MM.1S (cell line): Measurements from ENCODE around the gene SYTL5.

Experiments used
- DNase-seq: peaks from one replicate; pipeline ENCODE4 v3.0.0-alpha.2; 2015
- H2AFZ ChIP-seq: fragments of 300-600 bp; sonication (generic); 2 replicates; pipeline ENCODE4 v1.6.0; 2016; ENCODE audit warnings: antibody characterized with exemption, low read length
- H3F3A ChIP-seq: fragments of 300-600 bp; sonication (generic); 2 replicates; pipeline ENCODE4 v1.6.1; 2016; ENCODE audit warnings: mild to moderate bottlenecking, antibody characterized with exemption, low read length, moderate library complexity, mixed read lengths; ENCODE audit not compliant: insufficient read depth
- H3K27ac ChIP-seq: fragments of 300-600 bp; sonication (generic); 2 replicates; pipeline ENCODE4 v1.5.1; 2016; ENCODE audit warnings: mild to moderate bottlenecking, low read length
- H3K27me3 ChIP-seq: fragments of 300-600 bp; sonication (generic); replicated peaks from 2 replicates; pipeline ENCODE4 v1.6.0; 2016; ENCODE audit warnings: low read length; ENCODE audit not compliant: insufficient read depth
- H3K36me3 ChIP-seq: fragments of 300-600 bp; sonication (generic); replicated peaks from 2 replicates; pipeline ENCODE4 v1.6.1; 2016; ENCODE audit warnings: mild to moderate bottlenecking, low read length, mixed read lengths; ENCODE audit not compliant: insufficient read depth
- H3K4me1 ChIP-seq: fragments of 300-600 bp; sonication (generic); 2 replicates; pipeline ENCODE4 v1.6.1; 2016; ENCODE audit warnings: low read length, mixed read lengths
- H3K4me2 ChIP-seq: fragments of 300-600 bp; sonication (generic); 2 replicates; pipeline ENCODE4 v1.6.0; 2016; ENCODE audit warnings: low read depth, low read length
- H3K4me3 ChIP-seq: fragments of 300-600 bp; sonication (generic); 2 replicates; pipeline ENCODE4 v1.5.1; 2016; ENCODE audit warnings: low read length, mixed read lengths
- H3K79me2 ChIP-seq: fragments of 300-600 bp; sonication (generic); 2 replicates; pipeline ENCODE4 v1.6.1; 2016; ENCODE audit warnings: mixed run types, low read length, mixed read lengths
- H3K9ac ChIP-seq: fragments of 300-600 bp; sonication (generic); 2 replicates; pipeline ENCODE4 v1.6.1; 2016; ENCODE audit warnings: low read length, mixed read lengths
- H3K9me2 ChIP-seq: fragments of 300-600 bp; sonication (generic); replicated peaks from 2 replicates; pipeline ENCODE4 v1.6.1; 2016; ENCODE audit warnings: mild to moderate bottlenecking, low read length, mixed read lengths; ENCODE audit not compliant: insufficient read depth
- H3K9me3 ChIP-seq: fragments of 300-600 bp; sonication (generic); replicated peaks from 2 replicates; pipeline ENCODE4 v1.6.1; 2016; ENCODE audit warnings: mild to moderate bottlenecking, low read length, mixed read lengths; ENCODE audit not compliant: insufficient read depth
- H4K20me1 ChIP-seq: fragments of 300-600 bp; sonication (generic); 2 replicates; pipeline ENCODE4 v1.6.1; 2016; ENCODE audit warnings: mild to moderate bottlenecking, low read length, moderate library complexity, mixed read lengths; ENCODE audit not compliant: insufficient read depth
- CTCF ChIP-seq: fragments of 300-600 bp; sonication (generic); IDR thresholded peaks from 2 replicates; pipeline ENCODE4 v1.5.1; 2016; ENCODE audit warnings: antibody characterized with exemption, low read length, mixed read lengths
- EZH2 ChIP-seq: fragments of 300-600 bp; sonication (generic); optimal IDR thresholded peaks from 2 replicates; pipeline ENCODE3; 2017; ENCODE audit warnings: low read depth, mild to moderate bottlenecking, antibody characterized with exemption, low read length, mixed read lengths
- EZH2phosphoT487 ChIP-seq: fragments of 300-600 bp; sonication (generic); IDR thresholded peaks from 2 replicates; pipeline ENCODE4 v1.6.1; 2018; ENCODE audit warnings: antibody characterized with exemption, low read length

Gene SYTL5

GRCh38 chrX:38105216-38105725 is 98.9 kb downstream of the SYTL5 start:
- Histone ChIP-seq H3K4me3 (no peak overlapping the region), H3K27ac (no peak overlapping the region; the same call in 1 of the 2 replicates), H2AFZ (no peak overlapping the region), H3F3A (peaks cover 10% of the 10 kb centered on the region; the same call in 1 of the 2 replicates), H3K36me3 (no peaks in the 10 kb centered on the region), H4K20me1 (no peaks in the 10 kb centered on the region), H3K9me2 (no peaks in the 10 kb centered on the region), H3K9ac (no peak overlapping the region), H3K79me2 (no peaks in the 10 kb centered on the region), H3K4me1 (peaks cover 24% of the 10 kb centered on the region), H3K4me2 (peak overlapping the region; percentile 39; the same call in 1 of the 2 replicates), H3K27me3 (no peaks in the 10 kb centered on the region), H3K9me3 (no peaks in the 10 kb centered on the region)
- no peak for DNase-seq
- TF ChIP-seq CTCF (no peak), EZH2phosphoT487 (no peak), EZH2 (no peak)

- Histone ChIP-seq H3F3A (peaks cover 10% of the 10 kb centered on the region; the same call in 1 of the 2 replicates), H3K27ac (no peak overlapping the region), H3K9me3 (no peaks in the 10 kb centered on the region), H2AFZ (no peak overlapping the region), H3K9ac (no peak overlapping the region), H3K4me1 (peaks cover 24% of the 10 kb centered on the region), H3K9me2 (no peaks in the 10 kb centered on the region), H3K36me3 (no peaks in the 10 kb centered on the region), H4K20me1 (no peaks in the 10 kb centered on the region), H3K27me3 (no peaks in the 10 kb centered on the region), H3K4me2 (no peak overlapping the region), H3K79me2 (no peaks in the 10 kb centered on the region), H3K4me3 (no peak overlapping the region)
- TF ChIP-seq CTCF = no peak
- TF ChIP-seq EZH2phosphoT487 = no peak
- no peak for TF ChIP-seq EZH2
- no peak for DNase-seq
Observed at GRCh38 chrX:38106991-38107655, 100.8 kb downstream of the SYTL5 start.

- Histone ChIP-seq H3K36me3 (no peaks in the 10 kb centered on the region), H3K27ac (no peak overlapping the region), H3F3A (peaks cover 13% of the 10 kb centered on the region), H3K27me3 (no peaks in the 10 kb centered on the region), H4K20me1 (no peaks in the 10 kb centered on the region), H3K9me3 (no peaks in the 10 kb centered on the region), H3K4me3 (no peak overlapping the region), H3K4me2 (no peak overlapping the region), H2AFZ (no peak overlapping the region), H3K9ac (no peak overlapping the region), H3K79me2 (no peaks in the 10 kb centered on the region), H3K4me1 (peaks cover 16% of the 10 kb centered on the region; the same call in 1 of the 2 replicates), H3K9me2 (no peaks in the 10 kb centered on the region)
- no peak for DNase-seq
- no peak for TF ChIP-seq CTCF
- TF ChIP-seq EZH2 = no peak
- TF ChIP-seq EZH2phosphoT487 = no peak
Observed at GRCh38 chrX:38108364-38108763, 102.0 kb downstream of the SYTL5 start.
